Bone marrow (tissue), 2 donors: ENCODE measurements around the gene CHEK2.
"Not testable (repeated sequence)": the region's sequence is repeated elsewhere in the genome, so short reads cannot be mapped to it uniquely, and the experiment has no call there.

Experiments used
- DNase-seq, 2 donors: peaks; one replicate each; lab custom pipeline; 2025; lab: John Stamatoyannopoulos, UW

The CHEK2 gene

DNA sequence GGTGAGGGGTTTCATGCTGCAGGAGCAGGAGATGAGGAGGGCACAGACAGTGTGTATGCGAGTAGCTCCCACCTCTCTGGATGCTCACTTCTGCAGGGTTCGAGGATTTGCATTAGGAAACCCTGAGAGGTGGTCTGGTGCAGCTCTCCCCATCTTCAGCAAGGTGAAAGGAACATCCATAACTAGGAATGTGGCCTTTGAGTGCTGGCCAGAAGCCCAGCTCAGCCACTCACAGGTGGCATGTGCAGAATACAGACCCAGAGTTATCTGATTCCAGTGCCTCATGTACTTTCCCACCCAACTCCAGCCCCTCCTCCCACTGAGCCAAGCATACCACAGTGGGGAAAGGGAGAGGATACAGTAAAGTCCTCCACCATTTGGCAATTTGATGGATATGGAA, 51.8 kb downstream of the CHEK2 start:
- DNase-seq, result not testable (repeated sequence)

DNA sequence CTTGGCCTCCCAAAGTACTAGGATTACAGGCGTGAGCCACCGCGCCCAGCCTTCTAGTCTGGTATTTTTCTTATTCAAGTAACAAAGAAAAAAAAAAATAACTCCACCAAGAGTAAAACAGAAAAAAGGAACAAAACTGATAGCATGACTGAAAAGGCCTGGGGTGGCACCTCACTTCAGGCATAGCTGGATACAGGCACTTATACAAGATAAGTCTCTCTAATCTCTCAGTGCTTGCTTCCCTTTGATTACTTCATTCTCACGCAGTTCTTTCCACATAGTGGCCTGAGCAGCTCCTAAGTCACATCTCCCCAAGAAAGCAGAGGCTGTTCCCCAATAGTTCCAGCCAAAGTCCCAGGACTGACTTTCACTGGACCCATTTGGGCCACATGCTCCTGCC, 58.7 kb downstream of the CHEK2 start:
- DNase-seq, result not testable (repeated sequence)

DNA sequence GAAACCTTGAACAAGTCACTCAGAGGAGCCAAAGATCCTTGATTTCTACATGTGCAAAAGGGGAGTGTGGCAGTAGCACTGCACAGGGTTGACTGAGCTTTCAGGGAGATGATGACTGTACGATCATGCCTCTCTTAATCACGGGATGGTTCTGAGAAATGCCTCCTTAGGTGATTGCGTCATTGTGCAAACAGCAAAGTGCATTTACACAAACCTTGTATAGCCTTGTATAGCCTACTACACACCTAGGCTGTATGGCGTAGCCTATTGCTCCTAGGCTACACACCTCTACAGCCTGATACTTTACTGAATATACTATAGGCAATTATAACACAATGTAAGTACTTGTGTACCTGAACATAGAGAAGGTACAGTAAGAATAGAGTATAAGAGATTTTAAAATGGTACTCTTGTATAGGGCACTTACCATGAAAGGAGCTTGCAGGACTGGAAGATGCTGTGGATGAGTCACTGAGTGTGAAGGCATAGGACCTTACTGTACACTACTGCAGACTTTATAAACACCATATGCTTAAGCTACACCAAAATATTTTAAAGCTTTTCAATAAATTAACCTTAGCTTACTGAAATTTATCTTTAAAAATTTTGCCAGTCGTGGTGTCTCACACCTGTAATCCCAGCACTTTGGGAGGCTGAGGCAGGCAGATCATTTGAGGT, 60.7 kb downstream of the CHEK2 start:
- DNase-seq, result not testable (repeated sequence)

DNA sequence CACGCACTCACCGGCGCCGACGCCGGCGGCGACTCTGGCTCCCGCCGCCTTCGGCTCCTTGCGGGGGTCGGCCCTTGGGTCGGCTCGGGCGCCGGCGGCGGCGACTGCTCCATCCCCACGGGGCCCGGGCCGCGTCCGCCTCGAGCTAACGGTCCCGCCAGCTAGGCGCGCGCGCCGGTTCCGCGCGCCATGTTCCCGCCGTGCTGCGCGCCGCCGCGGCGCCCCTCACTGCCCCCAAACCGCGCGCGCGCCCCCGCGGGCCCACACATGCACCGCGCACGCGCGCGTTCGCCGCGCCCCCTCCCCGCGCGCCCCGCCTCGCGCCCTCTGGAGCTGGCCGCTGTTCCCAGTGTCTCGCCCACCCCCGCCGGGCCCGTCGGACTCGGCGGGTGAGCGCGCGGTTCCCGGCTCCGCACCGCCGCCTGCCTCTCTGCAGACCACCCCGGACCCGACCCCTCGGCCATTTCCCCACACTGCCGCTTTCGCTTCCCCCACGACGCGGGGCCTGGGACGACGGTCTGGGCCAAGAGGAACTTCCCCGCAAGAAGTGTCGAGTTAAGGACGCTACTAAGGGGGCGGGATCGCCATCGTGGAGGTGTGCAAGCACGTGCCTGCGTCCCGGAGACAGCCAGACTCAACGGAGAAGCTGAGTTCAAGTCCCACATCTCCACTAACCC, 61.9 kb downstream of the CHEK2 start, which contains the start of gene TTC28:
Gene TTC28 (minus strand): TSS at position 230 of the 677 bp plus-strand sequence. CDS start 117 bp downstream, at position 113.
- peak; percentile 5 to 44 for DNase-seq

DNA sequence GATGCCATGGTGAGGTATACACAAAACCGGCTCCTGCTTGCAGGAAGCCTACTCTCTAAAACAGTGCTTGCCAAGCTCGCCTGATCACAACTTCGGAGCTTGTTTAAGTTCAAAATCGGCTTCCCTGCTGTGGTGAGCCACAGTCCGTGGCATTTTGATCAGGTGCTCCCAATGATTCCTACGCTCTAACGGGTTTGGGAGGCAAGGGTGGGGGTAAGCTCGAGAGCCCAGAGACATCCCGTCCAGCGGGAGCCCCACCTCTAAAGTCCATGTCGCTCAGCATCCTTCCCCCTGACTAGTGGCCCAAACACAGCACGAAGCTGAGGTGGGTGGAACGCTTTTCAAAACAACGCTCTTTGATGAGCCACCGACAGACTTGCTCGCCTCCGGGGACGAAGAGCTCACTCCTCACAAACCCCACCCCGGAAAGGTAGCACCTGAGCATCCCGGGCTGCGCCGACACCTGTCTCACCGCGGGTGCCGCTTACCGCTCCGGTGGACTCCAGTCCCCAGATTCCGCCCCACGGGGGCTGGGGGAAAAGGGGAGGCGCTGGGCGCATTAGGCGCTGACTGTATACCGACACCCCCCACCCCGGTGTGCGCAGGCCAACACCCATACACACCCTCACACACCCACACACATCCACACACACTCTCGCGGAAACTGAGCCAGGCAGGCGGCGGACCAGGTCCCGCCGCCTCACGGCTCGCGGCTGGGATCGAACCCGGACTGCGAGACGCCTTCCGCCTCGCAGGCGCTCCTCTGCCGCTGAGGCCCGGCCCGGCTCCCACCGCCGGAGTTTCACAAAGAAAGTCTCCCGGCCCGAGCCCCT, 62.6 kb downstream of the CHEK2 start:
- DNase-seq, result not testable (repeated sequence)

DNA sequence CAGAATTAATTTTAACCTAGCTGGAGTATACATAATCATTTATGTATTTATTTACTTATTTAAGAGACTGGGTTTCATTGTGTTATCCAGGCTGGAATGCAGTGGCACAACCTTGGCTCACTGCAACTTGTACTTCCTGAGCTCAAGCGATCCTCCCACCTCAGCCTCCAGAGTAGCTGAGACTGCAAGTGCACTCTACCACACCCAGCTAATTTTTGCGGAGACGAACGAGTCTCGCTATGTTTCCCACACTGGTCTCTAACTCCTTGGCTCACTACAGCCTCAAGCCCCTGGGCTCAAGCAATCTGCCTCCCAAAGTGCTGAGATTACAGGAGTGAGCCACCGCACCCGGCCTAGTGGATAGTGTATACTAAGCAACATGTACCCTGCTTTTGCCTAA, 63.5 kb downstream of the CHEK2 start:
- not testable (repeated sequence) for DNase-seq

DNA sequence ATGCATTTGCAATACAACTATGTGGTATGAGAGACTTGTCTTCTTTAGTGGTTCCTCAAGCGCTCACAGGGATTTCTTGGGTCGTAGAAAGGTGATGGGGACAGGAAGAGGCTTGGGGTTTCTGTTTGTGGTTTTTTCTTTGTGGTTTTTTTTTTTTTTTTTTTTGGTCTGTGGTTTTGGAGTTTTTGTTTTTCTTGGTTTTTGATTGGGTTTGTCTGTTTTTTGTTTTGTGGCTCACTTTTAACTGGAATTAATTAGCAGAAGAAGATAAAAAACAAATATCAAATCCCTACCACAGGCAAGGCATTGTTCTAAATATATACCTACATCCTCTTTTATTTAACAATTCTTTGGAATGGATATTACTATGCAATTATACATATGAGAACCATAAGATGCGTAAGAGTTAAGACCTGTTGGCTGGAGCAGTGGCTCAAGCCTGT, 67.5 kb downstream of the CHEK2 start:
- DNase-seq, result peak in 1 of 2 donors; percentile 77

DNA sequence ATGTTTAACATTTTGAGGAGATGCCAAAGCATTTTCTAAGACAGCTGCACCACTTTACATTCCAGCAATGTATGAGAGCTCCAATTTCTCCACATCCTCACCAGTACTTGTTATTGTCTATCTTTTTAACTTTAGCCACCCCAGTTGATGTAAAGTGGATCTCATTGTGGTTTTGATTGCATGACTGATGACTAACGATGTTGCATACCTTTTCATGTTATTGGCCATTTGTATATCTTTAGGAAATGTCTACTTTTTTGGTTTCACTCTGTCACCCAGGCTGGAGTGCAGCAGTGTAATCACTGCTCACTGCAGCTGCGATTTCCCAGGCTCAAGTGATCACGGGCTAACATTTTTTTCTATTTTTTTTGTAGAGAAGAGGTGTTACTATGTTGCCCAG, 70.9 kb downstream of the CHEK2 start:
- no peak for DNase-seq

DNA sequence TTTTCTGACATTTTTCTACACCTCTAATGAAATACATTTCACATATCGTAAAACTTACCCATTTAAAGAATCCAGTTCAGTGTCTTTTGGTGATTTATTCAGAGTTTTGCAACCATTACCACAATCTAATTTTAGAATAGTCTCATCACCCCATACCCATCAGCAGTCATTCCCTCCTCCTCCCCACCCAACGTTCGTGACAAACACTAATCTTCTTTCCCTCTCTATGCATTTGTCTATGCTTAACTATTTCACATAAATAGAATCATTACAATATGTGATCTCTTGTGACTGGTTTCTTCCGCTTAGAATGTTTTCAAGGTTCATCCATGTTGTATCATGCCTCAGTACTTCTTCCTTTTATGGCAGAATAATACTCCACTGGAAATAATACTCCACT, 71.5 kb downstream of the CHEK2 start:
- DNase-seq, result peak in 1 of 2 donors; percentile 89

DNA sequence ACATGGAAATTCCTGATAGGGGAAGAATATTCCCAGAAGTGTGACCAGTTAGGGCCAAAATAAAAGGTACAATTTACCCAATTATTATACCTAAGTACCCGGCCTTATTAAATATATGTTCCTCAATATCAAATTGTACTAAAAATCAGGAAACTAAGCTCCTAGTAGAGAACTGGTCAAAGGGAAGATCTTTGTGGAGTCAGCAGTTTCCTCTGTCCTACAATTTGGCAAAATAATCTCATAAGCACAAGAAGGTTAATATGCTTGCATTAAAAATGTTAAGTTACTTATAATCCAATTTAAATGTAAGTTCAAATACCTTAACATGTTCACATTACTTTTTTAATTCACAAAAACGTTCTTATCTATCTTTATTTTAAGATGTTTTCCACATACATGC, 72.2 kb downstream of the CHEK2 start:
- no peak for DNase-seq

DNA sequence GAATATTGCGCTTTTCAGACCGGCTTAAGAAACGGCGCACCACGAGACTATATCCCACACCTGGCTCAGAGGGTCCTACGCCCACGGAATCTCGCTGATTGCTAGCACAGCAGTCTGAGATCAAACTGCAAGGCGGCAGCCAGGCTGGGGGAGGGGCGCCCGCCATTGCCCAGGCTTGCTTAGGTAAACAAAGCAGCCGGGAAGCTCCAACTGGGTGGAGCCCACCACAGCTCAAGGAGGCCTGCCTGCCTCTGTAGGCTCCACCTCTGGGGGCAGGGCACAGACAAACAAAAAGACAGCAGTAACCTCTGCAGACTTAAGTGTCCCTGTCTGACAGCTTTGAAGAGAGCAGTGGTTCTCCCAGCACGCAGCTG, 78.1 kb downstream of the CHEK2 start:
- DNase-seq, result not testable (repeated sequence)

DNA sequence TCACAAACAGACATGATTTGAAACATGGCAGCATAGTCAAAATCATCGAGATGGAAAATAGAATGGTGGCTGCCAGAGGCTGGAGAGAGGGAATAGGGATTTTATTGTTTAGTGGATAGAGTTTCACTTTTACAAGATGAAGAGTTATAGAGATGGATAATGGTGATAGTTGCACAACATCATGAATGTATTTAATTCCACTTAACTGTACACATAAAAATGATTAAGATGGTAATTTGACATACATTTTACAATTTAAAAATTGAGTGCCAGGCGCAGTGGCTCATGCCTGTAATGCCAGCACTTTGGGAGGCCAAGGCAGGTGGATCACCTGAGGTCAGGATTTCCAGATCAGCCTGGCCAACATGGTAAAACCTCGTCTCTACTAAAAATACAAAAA, 83.2 kb downstream of the CHEK2 start:
- no peak for DNase-seq

DNA sequence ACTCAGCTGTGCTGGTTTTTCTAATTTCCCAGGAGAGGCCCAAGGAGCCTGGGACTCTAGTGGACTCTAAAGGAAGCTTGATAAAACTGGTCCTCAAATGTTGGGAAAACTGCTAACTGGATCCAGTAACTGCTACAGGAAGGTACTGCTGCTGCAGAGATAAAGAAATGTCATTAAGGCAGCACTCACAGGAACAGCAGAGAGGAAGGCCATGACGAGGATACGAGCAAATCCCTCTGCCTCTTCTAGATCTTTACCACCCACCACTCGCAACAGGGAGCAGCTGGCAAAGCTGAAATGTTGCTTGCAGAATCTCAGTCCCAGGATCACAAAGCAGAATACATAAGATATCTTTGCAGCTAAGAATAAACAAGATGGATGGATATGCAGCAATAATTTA, 85.4 kb downstream of the CHEK2 start:
- peak in 1 of 2 donors; percentile 9 for DNase-seq

DNA sequence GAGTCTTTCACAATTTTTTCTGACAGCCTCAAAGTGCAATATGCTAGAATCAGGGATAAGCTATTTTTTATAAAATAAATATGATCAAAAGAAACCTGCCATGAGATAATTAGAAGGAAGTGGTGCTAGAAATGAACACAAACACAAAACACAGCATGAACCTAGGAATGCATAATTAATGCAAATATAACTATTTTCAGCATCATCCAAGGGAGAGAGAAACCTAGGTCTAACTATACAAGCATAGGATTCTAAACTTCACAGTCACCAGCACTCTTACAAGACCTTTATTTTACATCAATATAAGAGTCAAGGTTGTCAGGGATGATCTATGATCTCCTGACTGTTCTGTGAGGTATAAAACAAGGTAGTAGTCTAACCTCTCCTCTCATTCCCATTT, 91.2 kb downstream of the CHEK2 start:
- DNase-seq, result no peak

DNA sequence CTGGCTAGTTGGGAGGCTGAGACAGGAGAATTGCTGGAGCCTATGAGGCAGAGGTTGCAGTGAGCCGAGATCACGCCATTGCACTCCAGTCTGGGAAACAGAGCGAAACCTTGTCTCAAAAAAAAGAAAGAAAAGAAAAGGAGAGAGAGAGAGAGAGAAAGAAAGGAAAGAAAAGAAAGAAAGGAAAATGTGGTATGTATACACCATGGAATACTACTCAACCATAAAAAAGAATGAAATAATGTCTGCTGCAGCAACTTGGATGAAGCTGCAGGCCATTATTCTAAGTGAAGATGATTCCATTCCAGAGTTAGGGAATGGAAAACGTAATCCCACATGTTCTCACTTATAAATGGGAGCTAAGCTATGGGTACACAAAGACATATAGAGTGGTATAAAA, 92.8 kb downstream of the CHEK2 start:
- DNase-seq, result no peak

DNA sequence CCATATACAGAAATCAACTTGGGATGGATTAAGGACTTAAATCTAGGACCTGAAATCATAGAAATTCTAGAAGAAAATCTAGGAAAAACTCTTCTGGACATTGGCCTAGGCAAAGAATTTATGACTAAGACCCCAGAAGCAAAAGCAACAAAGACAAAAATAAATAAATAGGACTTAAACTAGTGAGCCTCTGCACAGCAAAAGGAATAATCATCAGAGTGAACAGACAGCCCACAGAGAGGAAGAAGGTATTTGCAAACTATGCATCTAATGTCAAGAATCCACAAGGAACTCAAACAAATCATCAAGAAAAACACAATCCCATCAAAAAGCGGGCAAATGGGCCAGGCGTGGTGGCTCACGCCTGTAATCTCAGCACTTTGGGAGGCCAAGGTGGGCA, 94.4 kb downstream of the CHEK2 start:
- DNase-seq, result no peak

DNA sequence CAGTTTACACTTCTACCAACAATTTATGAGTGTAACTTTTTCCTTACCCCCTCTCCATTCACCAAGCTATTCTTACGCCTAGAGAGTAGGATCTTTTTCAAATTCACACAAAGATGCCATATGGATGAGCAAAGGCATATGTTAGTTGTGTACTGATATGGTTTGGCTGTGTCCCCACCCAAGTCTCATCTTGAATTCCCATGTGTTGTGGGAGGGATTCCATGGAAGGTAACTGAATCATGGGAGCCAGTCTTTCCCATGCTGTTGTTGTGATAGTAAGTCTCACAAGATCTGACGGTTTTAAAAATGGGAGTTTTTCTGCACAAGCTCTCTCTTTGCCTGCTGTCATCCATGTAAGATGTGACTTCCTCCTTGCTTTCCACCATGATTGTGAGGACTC, 102.3 kb downstream of the CHEK2 start:
- DNase-seq, result no peak
